ENCODE results near the gene CDC42EP5.

The CDC42EP5 gene

DNA sequence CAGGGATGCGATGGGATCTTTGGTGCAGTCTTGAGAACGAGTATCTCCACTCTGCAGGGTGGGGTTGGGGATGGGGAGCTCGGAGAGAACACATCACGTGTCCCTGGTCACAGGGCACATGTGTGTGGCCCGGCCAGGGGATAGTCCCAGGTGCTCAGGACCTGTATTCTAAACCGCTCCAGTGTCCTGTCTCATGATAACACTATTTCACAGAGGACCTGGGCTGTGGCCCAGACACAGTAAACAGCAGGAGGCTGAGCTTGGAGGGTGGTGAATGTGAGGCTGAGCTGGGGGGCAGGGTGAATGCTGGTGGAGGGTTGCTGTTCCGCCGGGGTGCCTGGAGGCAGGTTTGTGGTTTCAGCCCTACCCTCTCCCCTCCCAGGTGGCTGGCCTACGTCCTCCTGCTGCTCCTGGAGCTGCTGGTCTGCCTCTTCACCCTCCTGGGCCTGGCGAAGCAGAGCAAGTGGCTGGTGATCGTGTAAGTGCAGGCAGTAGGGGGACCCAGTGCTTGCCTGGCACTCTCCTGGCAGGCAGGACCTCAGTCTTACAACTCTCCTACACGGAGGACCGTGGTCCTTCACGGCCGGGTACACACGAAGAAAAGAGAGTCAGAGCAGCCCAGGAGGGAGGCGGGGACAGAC is 46.7 kb downstream of the CDC42EP5 start:
- no peak for DNase-seq (ENCODE audit: low read depth)

DNA sequence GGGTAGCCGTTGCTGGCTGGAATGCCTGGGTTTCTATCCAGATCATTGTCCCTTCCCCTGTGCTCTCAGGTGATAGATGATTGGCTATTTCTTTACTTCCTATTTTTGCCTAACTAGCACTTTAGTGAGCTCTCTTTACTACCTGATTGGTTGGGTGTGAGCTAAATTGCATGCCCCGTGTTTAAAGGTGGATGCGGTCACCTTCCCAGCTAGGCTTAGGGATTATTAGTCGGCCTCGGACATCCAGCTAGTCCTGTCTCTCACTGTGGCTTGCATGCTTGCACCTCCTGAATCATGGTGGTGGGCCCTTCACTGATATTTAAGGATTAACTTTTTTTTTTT is 47.7 kb downstream of the CDC42EP5 start:
- DNase-seq (ENCODE audit: low read depth): no peak

DNA sequence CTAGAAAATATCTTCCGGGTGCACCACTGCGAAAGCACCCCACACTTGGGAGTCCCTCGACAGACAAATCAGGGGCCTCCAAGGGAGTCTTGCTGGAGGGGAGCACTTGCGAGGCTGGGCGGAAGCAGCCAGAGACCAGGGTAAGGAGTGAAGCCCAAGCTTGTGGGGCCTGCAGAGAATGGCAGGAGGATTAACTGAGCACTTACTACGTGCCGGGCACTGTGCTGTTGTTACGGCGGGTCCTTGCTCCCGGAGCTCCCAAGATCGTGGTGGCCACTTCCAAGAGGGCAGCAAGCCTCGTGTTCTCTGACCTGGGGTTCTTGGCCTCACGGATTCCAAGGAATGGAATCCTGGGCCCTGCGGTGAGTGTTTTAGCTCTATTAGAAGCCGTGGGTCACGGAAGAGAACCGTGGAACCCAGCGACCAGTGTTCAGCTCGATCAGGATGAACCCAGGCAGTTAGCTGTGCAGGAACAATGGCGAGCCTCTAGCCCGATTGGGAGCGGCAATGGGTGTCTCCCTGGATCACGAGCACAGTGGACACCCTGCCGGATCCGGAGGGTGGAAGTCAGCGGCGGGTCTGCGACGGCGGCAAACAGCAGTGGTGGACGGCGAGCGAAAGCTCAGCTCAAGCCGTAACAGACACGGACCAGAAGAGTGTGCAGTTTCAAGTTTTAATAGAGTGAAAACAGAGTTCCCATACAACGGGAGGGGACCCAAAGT is 48.3 kb downstream of the CDC42EP5 start:
- DNase-seq (ENCODE audit: low read depth): no peak

DNA sequence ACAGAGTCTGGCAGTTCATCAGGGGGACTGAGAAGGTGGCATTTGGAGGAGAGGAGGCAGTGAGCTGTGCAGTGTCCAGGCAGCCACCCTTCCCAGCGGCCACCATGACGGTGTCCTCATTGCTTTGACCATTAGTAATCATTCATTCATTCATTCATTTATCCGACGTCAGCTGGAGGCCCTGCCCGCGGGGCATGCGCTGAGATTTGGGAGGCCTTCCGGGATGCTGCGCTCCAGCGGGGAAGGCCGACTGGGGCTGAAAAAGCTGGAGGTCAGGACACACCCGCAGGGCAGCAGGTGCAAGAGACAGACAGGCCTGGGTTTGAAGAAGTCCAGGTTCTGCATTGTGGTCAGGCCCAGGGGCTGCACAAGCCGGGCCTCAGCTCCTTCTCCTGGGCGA is 48.9 kb downstream of the CDC42EP5 start:
- no peak for DNase-seq (ENCODE audit: low read depth)

GRCh38 chr19:54422136-54422535 is 51.0 kb downstream of the CDC42EP5 start:
- DNase-seq (ENCODE audit: low read depth): no peak

- DNase-seq (ENCODE audit: low read depth): no peak
Observed at GRCh38 chr19:54421521-54421920, 51.6 kb downstream of the CDC42EP5 start.

- DNase-seq (ENCODE audit: low read depth): no peak
Observed at GRCh38 chr19:54421169-54421516, 52.0 kb downstream of the CDC42EP5 start.

DNA sequence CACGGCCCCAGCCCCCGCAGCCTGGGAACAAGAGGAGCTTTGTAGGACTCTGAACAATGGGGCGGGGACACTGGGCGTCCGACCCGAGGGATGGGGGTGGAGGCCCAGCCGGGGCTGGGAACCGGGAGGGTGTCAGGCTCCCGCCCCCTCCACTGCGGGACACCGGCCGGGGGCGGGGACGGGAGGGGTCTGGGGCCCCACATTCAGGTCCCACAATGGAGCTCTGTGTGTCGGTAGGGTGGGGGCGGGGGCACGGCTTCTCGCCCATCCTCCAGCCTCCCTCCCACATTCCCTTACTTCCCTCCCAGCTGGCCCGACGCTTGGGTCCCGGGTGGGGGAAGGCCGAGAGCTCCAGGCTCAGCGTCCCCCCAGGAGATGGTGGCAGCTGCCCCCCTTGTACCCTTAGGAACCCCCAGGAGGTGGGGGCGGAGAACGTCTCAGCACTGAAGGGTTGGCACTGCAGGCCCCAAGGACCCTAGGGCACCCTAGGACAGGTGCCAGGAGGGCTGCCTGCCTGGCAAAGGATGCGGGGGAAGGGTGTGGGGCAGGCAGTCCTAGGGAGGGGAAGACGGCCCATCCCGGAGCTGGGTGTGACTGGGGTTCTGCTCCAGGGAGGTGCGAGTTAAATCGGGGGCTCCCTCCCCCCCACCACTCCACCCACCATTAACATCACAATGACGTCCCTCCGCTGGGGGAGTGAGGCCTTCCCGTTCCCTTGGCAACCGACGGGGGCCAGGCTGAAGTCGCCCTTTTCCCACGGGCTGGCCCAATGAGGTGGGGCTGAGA is 52.5 kb downstream of the CDC42EP5 start:
- DNase-seq (ENCODE audit: low read depth): no peak

DNA sequence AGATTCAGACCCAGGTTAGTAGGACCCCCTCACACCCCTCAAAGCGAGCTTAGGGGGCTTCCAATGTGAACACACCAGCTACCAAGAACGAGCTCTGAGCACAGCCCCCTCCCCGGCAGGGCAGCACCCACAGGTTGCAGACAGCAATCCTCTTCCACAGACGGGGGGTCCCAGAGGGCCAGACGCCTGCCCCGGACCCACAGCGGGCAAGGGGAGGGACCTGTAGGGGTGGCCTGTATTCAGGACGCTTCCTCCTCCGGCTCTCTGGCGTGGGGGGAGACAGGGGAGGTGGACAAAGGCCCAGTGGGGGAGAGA is 53.1 kb downstream of the CDC42EP5 start:
- no peak for DNase-seq (ENCODE audit: low read depth)

DNA sequence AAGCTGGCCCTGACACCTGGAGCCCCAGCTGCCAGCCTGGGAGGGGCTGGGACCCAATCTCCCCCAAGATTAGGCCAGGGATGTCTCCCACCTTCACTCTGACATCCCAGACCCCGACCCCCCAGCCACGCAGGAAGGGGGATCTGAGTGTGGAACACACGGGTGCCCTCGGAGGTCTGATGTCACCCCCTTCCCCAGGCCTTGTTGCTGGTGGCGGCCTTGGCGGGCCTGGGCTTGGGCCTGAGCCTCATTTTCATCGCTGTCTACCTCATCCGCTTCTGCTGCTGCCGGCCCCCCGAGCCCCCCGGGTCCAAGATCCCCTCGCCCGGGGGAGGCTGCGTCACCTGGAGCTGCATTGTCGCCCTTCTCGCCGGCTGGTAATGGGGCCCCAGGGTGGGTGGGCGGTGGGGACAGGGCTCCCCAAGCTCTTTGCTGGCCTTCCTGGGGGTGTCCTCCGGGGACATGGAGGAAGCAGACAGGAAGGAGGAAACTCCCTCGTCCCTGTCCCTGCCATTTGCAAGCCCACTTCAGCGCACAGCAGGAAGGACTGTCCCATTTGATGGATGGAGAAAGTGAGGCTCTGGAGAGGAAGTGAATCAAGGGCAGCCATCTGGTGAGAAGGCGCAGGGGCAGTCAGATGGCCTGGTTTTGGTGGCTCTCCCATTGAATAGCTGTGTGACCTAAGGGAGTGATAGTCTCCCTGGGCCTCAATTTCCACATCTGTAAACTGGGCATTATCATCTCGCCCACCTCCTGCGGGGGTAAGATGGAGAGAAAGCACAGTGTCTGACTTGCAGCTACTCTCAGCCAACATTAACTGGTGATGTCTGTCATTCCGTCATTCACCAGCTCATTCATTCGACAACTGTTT is 53.9 kb downstream of the CDC42EP5 start:
- no peak for DNase-seq (ENCODE audit: low read depth)

DNA sequence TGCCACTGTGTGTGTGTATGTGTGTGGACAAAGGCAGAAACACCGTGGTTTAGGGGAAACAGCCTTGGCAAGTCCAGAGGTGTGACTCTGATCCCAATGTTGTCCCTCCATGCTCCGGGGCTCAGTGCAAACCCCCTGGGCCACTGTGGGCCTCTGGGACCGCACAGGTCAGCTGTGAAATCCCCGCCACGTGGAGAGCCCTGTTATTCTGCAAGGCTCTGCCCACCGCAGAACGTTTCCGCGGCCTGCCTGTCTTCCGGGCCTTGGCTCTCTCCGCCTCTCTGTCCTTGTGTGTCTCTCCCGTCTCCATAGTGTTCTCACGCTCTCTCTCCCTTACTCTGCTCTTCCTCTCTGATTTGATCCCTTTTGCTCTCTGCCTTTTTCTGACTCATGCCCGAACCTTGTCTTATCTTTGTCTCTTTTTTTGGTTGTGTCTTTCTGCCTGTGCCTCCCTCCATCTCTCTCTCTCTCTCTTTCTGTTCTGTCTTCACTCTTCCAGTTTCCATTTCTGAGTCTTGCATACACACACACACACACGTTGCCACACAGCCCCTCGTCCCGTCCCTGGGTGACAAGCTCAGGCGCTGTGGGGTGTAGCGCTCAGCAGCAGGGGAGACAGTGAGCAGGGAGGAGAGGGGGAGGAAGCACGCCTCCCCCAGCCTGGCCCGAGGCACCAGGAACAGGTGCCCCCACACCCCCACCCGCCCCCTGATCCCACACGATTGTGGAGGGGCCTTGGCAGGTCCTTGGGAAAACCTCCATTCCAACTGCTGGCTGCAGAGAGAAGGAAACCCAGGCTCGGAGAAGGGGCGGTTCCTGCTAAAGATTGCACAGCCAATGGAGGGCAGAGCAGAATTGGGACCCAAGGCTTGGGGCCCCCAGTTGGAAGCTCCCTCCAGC is 54.8 kb downstream of the CDC42EP5 start:
- no peak for DNase-seq (ENCODE audit: low read depth)

DNA sequence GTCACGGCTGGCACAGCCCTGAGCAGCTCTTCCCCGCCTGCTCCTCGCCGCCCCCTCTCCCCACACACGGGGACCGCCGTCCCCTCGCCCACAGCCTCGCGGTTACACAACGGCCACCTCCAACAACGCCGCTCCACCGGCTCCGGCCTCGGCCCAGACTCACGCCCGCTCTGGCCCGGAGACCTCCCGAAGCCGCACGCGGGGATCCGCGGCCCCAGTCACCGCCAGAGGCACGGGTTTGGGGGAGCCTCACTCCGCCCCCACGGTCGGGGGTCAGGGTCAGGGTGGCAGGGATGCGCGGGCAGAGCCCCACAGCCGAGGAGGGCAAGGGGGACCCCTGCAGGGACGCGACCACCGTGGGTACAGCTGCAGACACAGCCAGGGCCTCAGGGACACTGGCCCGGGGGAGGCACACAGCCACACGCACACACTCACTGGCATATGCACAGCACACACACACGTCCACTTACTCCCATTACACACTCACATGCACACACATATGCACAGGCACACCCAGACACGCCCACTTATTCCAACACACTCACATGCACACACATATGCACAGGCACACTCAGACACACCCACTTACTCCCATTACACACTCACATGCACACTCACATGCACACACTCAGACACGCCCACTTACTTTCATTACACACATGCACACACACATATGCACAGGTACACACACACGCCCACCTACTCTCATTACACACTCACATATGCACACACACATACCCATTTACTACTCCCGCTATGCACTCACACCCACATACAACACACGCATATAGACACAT is 56.2 kb downstream of the CDC42EP5 start:
- DNase-seq (ENCODE audit: low read depth): no peak

DNA sequence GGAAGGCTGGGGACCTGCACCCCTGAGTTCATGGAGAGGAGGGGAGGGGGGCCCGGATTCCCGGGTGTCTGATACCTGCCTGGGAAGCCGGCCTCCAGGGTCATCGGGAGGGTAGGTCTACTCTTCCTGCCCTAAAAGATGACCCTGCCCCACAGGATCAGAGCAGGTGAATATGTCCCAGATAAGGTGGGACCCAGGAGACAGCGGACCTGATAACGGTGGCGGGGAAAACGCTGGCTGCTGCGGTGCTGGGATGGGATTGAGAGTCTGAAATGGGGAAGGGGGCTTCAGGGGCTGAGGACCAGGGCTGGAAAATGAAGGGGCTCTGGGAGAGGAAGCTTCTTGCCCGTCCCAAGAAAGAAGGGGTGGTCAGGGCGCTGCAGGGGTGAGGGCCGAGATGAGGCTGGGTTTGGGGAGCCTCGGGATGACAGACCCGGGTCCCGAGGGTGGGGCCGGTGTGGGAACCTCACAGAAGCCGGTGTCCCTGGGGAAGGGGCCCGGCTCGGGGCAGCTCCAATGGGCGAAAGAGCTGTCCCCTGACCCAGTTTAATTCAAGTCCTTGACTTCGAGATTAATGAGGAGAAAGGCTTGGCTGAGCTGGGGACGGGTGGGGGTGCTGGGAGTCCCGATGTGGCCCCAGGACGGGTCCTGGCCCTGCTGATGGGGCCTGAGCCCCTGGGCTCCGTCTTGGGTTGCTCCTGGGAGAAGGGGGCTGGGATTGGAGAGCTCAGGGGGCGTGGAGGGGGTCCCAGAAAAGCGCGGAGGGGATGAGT is 57.0 kb downstream of the CDC42EP5 start:
- no peak for DNase-seq (ENCODE audit: low read depth)

GRCh38 chr19:54415208-54415900 is 57.7 kb downstream of the CDC42EP5 start, which contains the start of gene TTYH1:
TSS of gene TTYH1 (plus strand) at chr19:54415464. CDS start at chr19:54415553, 89 bp downstream.
- no peak for DNase-seq (ENCODE audit: low read depth)
